HT1080 (cell line): ENCODE data around the gene MYH6. TPM values are rescaled to one million over a fixed set of nuclear protein-coding genes. Genes with fewer than 3 reads are reported as not detected.

Experiments
- DNase-seq: peaks from one replicate; pipeline ENCODE4 v3.0.0-alpha.2; 2015; ENCODE audit warnings: low read depth
- total RNA-seq: library from RNA; depleted of rRNA; stranded (reverse); fragments of >200 nt; shearing (Covaris generic); gene quantifications from 2 replicates; pipeline ENCODE4 v1.2.3, GENCODE V29; 2014

Gene MYH6
- total RNA-seq, 1 experiment from 2014 or later, result not detected

GRCh38 chr14:23379366-23380196 lies 28.5 kb downstream of the MYH6 start:
- DNase-seq, result peak; percentile 22

GRCh38 chr14:23378612-23379220 lies 29.4 kb downstream of the MYH6 start:
- no peak for DNase-seq

- DNase-seq, result no peak
Observed at GRCh38 chr14:23377573-23378563, 30.2 kb downstream of the MYH6 start.

- DNase-seq, result no peak
Observed at GRCh38 chr14:23377198-23377550, 30.9 kb downstream of the MYH6 start.

- DNase-seq, result no peak
Observed at GRCh38 chr14:23376482-23377197, 31.4 kb downstream of the MYH6 start, which contains the start of gene CMTM5. Gene CMTM5, plus strand, starts transcription at chr14:23377046. Its CDS starts 206 bp downstream, at chr14:23377252.

GRCh38 chr14:23375527-23376251 lies 32.4 kb downstream of the MYH6 start:
- no peak for DNase-seq

- no peak for DNase-seq
Observed at GRCh38 chr14:23373041-23373440, 35.0 kb downstream of the MYH6 start.

- DNase-seq, result no peak
Observed at GRCh38 chr14:23372509-23372908, 35.6 kb downstream of the MYH6 start, which contains the start of gene IL25. Gene IL25, plus strand, starts transcription at chr14:23372809.

GRCh38 chr14:23371865-23372264 lies 36.2 kb downstream of the MYH6 start:
- no peak for DNase-seq

GRCh38 chr14:23370221-23370620 lies 37.9 kb downstream of the MYH6 start:
- no peak for DNase-seq

- no peak for DNase-seq
Observed at GRCh38 chr14:23366426-23366921, 41.6 kb downstream of the MYH6 start.

GRCh38 chr14:23365732-23366425 lies 42.2 kb downstream of the MYH6 start:
- DNase-seq, result no peak

GRCh38 chr14:23365036-23365731 lies 42.9 kb downstream of the MYH6 start, which contains the start of gene EFS:
Gene EFS, minus strand, starts transcription at chr14:23365172. Its CDS starts 147 bp downstream, at chr14:23365025.
- DNase-seq, result no peak

GRCh38 chr14:23364164-23365035 lies 43.7 kb downstream of the MYH6 start:
- DNase-seq, result no peak

GRCh38 chr14:23362200-23362599 lies 45.9 kb downstream of the MYH6 start:
- DNase-seq, result peak; percentile 9

- DNase-seq, result no peak
Observed at GRCh38 chr14:23361763-23362162, 46.3 kb downstream of the MYH6 start.

- DNase-seq, result peak; percentile 17
Observed at GRCh38 chr14:23361320-23361719, 46.8 kb downstream of the MYH6 start.

GRCh38 chr14:23360496-23360895 lies 47.6 kb downstream of the MYH6 start:
- no peak for DNase-seq
